ENCODE data around the gene KRTAP5-1.
"Not testable (repeated sequence)": the region's sequence is repeated elsewhere in the genome, so short reads cannot be mapped to it uniquely, and the experiment has no call there.

The KRTAP5-1 gene, protein sequence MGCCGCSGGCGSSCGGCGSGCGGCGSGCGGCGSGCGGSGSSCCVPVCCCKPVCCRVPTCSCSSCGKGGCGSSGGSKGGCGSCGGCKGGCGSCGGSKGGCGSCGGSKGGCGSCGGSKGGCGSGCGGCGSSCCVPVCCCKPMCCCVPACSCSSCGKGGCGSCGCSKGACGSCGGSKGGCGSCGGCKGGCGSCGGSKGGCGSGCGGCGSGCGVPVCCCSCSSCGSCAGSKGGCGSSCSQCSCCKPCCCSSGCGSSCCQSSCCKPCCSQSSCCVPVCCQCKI

DNA sequence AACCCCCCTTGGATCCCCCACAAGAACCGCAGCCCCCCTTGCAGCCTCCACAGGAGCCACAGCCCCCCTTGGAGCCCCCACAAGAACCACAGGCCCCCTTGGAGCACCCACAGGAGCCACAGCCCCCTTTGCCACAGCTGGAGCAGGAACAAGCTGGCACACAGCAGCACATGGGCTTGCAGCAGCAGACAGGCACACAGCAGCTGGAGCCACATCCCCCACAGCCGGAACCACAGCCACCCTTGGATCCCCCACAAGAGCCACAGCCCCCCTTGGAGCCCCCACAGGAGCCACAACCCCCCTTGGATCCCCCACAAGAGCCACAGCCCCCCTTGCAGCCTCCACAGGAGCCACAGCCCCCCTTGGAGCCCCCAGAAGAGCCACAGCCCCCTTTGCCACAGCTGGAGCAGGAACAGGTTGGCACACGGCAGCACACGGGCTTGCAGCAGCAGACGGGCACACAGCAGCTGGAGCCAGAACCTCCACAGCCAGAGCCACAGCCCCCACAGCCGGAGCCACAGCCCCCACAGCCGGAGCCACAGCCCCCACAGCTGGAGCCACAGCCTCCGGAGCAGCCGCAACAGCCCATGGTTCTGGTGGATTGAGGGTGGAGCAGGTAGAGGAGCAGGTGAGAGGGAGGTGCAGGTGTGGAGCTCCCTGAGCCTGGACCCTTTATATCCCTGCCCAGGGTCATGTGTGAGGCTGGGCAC lies at the start of gene KRTAP5-1:
TSS of gene KRTAP5-1 (minus strand) at position 623 of the 710 bp plus-strand sequence. CDS start at position 589, 34 bp downstream.
- H3K9me3 Mint-ChIP-seq; ATAC-seq (ENCODE audit: low read depth); H3K27me3 Mint-ChIP-seq; H3K36me3 Mint-ChIP-seq; DNase-seq (ENCODE audit: low spot score in 2 of 2); H3K27ac Mint-ChIP-seq: not testable (repeated sequence)
- H3K4me1 Mint-ChIP-seq, result peaks cover 29% of the 10 kb centered on the region
- H3K4me3 Mint-ChIP-seq, result peak within 1 kb of the TSS; percentile 55

GRCh38 chr11:1633864-1634263 lies 48.8 kb upstream of the KRTAP5-1 start:
- ATAC-seq (ENCODE audit: low read depth) (no peak), DNase-seq (ENCODE audit: low spot score in 2 of 2) (no peak)
- H3K4me3 Mint-ChIP-seq, result no peak overlapping the region
- H3K4me1 Mint-ChIP-seq, result peaks cover 6% of the 10 kb centered on the region
- peaks cover 22% of the 10 kb centered on the region for H3K27me3 Mint-ChIP-seq
- H3K27ac Mint-ChIP-seq, result no peak overlapping the region
- no peaks in the 10 kb centered on the region for H3K36me3 Mint-ChIP-seq
- no peaks in the 10 kb centered on the region for H3K9me3 Mint-ChIP-seq

GRCh38 chr11:1632053-1632714 lies 47.1 kb upstream of the KRTAP5-1 start:
- no peak for DNase-seq (ENCODE audit: low spot score in 2 of 2)
- Mint-ChIP-seq H3K27me3 (peaks cover 22% of the 10 kb centered on the region), H3K4me3 (no peak overlapping the region), H3K27ac (no peak overlapping the region), H3K4me1 (peaks cover 8% of the 10 kb centered on the region), H3K9me3 (no peaks in the 10 kb centered on the region), H3K36me3 (no peaks in the 10 kb centered on the region)
- peak; percentile 45 for ATAC-seq (ENCODE audit: low read depth)

DNA sequence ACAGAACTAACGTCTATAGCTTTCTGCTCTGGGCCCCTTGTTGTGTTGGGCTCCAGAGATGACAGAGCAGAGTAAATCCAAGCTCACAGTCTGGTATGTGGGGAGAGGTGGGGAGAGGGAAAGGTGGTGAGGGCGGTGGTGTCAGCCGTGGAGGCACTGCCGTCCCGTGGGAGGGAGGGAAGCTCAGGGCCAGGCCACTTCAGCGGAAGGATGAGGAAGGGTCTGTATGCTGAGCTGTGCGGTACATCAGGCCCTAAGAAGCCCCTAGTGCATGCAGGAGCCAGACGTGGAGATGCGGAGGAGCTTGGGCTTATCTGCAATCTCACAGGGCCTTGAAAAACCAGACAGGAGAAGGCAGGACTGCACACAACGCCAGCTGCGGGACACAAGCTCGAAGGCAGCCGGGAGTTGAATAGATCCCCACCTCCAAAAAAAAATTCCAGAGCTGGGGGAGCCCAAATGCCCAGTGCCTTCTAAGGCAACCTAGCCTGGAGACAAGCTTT lies 46.0 kb upstream of the KRTAP5-1 start:
- DNase-seq (ENCODE audit: low spot score in 2 of 2) (no peak), ATAC-seq (ENCODE audit: low read depth) (no peak)
- H3K4me3 Mint-ChIP-seq, result no peak overlapping the region
- peaks cover 18% of the 10 kb centered on the region for H3K27me3 Mint-ChIP-seq
- no peaks in the 10 kb centered on the region for H3K9me3 Mint-ChIP-seq
- H3K27ac Mint-ChIP-seq, result no peak overlapping the region
- peaks cover 8% of the 10 kb centered on the region for H3K4me1 Mint-ChIP-seq
- no peaks in the 10 kb centered on the region for H3K36me3 Mint-ChIP-seq

- Mint-ChIP-seq H3K4me1 (peaks cover 8% of the 10 kb centered on the region), H3K4me3 (no peak overlapping the region), H3K36me3 (no peaks in the 10 kb centered on the region), H3K27ac (no peak overlapping the region), H3K9me3 (no peaks in the 10 kb centered on the region), H3K27me3 (peaks cover 18% of the 10 kb centered on the region)
- DNase-seq (ENCODE audit: low spot score in 2 of 2), result peak in 1 of 2 donors; percentile 10
- ATAC-seq (ENCODE audit: low read depth), result no peak
Measured at GRCh38 chr11:1630271-1630670, 45.2 kb upstream of the KRTAP5-1 start.

GRCh38 chr11:1629326-1630185 lies 44.5 kb upstream of the KRTAP5-1 start, which contains the start of gene KRTAP5-5:
TSS of gene KRTAP5-5 (plus strand) at chr11:1629775. CDS start at chr11:1629841, 66 bp downstream.
- H3K4me3 Mint-ChIP-seq, result peak within 1 kb of the TSS; percentile 55
- H3K27me3 Mint-ChIP-seq, result peaks cover 16% of the 10 kb centered on the region
- no peaks in the 10 kb centered on the region for H3K9me3 Mint-ChIP-seq
- DNase-seq (ENCODE audit: low spot score in 2 of 2) (peak in 1 of 2 donors; percentile 9), ATAC-seq (ENCODE audit: low read depth) (no peak)
- H3K27ac Mint-ChIP-seq, result no peak within 1 kb of the TSS
- H3K36me3 Mint-ChIP-seq, result no peaks in the 10 kb centered on the region
- peaks cover 8% of the 10 kb centered on the region for H3K4me1 Mint-ChIP-seq

DNA sequence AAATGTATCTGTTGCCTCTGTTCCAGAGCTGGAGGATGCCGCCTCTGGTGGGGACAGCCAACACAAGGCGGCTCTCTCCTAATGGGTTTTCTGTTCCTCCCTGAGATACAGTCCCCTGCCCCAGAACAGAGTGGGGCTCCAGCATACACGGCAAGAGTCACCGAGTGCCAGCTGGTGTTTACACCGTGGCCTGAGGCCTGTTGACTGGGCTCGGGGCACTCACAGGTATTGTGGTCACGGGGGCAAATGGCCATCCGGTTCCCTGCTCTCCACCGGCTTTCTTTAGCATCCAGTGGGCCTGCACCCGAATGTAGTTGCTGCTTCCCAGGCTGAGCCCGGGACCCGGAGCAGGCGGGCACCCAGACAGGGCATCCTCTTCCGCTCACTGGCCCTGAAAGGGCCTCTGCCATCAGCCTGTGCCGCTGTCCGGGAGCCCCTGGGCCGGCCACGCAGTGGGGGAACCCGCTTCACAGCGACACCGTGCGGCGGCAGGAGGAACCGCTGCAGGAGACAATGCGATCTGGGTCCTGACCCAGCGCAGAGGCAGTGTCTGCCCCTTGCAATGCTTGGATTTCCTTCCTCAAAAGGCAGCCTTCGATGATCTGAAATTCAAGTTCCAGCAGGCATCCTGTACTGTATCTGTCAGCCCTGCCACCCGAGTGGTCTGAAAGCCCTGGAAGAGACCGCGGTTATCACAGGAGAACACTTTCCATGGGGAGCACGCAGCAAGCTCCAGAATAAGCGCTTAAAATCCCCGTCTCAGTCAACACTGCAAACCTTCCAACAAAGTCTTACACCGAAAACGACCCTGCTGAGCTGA lies 43.6 kb upstream of the KRTAP5-1 start:
- peak; percentile 92 for ATAC-seq (ENCODE audit: low read depth)
- peaks cover 15% of the 10 kb centered on the region for H3K27me3 Mint-ChIP-seq
- H3K9me3 Mint-ChIP-seq, result no peaks in the 10 kb centered on the region
- peak; percentile 69 to 84 for DNase-seq (ENCODE audit: low spot score in 2 of 2)
- no peaks in the 10 kb centered on the region for H3K36me3 Mint-ChIP-seq
- peaks cover 8% of the 10 kb centered on the region for H3K4me1 Mint-ChIP-seq
- peak overlapping the region; percentile 55 for H3K4me3 Mint-ChIP-seq
- H3K27ac Mint-ChIP-seq, result no peak overlapping the region

DNA sequence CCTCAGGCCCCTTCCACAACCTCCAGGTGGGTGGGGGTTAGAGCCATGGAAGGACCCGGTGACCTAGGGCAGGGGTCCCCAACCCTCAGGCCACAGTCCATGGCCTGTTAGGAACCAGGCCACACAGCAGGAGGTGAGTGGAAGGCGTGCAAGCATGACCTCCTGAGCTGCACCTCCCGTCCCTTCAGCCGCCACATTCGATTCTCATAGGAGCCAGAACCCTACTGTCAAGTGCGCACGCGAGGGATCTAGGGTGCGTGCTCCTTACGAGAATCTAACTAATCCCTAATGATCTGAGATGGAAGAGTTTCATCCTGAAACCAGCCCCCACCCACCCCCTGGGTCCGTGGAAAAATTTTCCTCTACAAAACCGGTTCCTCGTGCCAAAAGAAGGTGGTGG lies 40.5 kb upstream of the KRTAP5-1 start:
- no peak overlapping the region for H3K27ac Mint-ChIP-seq
- H3K4me1 Mint-ChIP-seq, result peaks cover 4% of the 10 kb centered on the region
- H3K36me3 Mint-ChIP-seq, result no peaks in the 10 kb centered on the region
- H3K4me3 Mint-ChIP-seq, result no peak overlapping the region
- no peaks in the 10 kb centered on the region for H3K9me3 Mint-ChIP-seq
- ATAC-seq (ENCODE audit: low read depth) (no peak), DNase-seq (ENCODE audit: low spot score in 2 of 2) (no peak)
- H3K27me3 Mint-ChIP-seq, result peaks cover 7% of the 10 kb centered on the region

DNA sequence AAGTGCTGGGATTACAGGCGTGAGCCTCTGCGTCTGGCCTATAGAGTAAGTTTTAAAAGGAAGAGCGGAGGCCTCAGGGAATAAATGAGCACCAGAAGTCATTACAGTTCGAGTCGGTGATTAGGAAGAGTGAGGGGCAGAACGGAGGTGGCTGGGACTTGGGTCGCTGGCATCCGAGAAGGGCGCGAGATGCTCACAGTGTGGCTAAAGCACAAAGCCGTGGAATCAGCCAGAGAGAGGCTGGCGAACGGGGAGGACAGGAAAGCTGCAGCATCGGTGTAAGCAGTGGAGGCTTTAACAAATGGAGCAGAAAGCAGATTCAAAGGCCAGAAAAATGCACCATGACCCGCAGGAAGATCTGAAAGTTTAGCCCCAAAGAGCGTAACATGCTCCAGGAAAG lies 39.5 kb upstream of the KRTAP5-1 start:
- no peak overlapping the region for H3K27ac Mint-ChIP-seq
- ATAC-seq (ENCODE audit: low read depth) (no peak), DNase-seq (ENCODE audit: low spot score in 2 of 2) (no peak)
- H3K9me3 Mint-ChIP-seq, result no peaks in the 10 kb centered on the region
- peaks cover 6% of the 10 kb centered on the region for H3K27me3 Mint-ChIP-seq
- no peaks in the 10 kb centered on the region for H3K36me3 Mint-ChIP-seq
- peaks cover 4% of the 10 kb centered on the region for H3K4me1 Mint-ChIP-seq
- no peak overlapping the region for H3K4me3 Mint-ChIP-seq

DNA sequence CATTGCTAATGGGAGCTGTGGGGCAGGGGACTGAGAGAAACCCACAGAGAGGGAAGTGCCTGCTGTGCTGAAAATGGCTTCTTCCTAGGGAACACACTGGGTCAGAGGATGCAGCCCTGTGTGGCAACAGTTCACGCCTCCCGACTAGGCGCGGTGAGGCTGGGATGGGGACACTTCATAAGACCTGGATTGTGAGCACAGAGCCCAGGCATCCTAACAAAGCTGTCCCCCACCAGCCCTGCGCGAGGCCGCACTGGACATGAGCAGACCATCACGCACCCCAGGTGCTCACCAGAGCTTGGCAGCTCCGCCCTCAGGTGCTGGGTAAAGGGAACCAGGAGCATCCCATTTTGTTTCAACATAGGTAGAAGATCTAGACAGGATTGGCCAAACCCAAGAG lies 38.6 kb upstream of the KRTAP5-1 start:
- H3K9me3 Mint-ChIP-seq, result no peaks in the 10 kb centered on the region
- no peak overlapping the region for H3K4me3 Mint-ChIP-seq
- no peaks in the 10 kb centered on the region for H3K36me3 Mint-ChIP-seq
- H3K27ac Mint-ChIP-seq, result no peak overlapping the region
- ATAC-seq (ENCODE audit: low read depth), result no peak
- H3K27me3 Mint-ChIP-seq, result peaks cover 7% of the 10 kb centered on the region
- no peak for DNase-seq (ENCODE audit: low spot score in 2 of 2)
- H3K4me1 Mint-ChIP-seq, result peaks cover 2% of the 10 kb centered on the region

DNA sequence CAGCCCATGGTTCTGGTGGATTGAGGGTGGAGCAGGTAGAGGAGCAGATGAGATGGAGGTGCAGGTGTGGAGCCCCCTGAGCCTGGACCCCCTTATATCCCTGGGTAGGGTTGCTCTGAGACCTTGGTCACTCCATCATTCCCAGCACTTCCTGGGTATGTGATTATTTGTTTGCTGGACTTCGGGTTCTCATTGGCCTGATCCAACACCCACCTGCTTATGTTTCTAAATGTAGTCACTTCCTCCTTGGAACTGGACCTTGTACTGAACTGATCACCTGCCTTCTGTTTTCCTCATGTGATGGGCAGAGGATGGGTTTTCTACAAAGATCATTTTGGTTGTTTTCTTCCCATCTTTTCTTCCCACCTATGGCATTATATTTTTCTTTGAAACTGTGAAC lies 37.0 kb upstream of the KRTAP5-1 start, which contains the start of gene KRTAP5-4:
TSS of gene KRTAP5-4 (minus strand) at position 53 of the 400 bp plus-strand sequence. CDS start at position 8, 45 bp downstream.
- Mint-ChIP-seq H3K4me3 (no peak within 1 kb of the TSS), H3K27me3 (peaks cover 9% of the 10 kb centered on the region), H3K9me3 (no peaks in the 10 kb centered on the region), H3K27ac (no peak within 1 kb of the TSS), H3K36me3 (no peaks in the 10 kb centered on the region), H3K4me1 (peaks cover 2% of the 10 kb centered on the region)
- ATAC-seq (ENCODE audit: low read depth) (no peak), DNase-seq (ENCODE audit: low spot score in 2 of 2) (no peak)

DNA sequence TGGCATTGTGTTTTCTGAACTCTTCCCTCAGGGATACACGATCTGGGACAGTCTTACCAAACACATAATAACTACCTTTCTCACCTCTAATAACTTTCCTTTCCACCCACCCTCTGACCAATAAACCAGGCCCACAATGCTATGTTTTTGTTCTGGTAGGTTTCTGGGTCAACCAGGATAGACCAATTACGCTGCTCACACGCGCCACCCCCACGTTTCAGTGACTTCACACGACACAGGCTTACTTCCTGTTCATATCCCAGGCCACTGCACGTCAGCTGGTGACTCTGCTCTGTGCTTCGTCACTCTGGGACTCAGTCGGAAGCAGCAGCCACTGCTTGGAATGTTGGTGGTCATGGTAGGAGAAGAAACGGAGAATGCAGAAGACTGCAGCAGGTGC lies 34.4 kb upstream of the KRTAP5-1 start:
- no peaks in the 10 kb centered on the region for H3K36me3 Mint-ChIP-seq
- H3K4me3 Mint-ChIP-seq, result no peak overlapping the region
- no peaks in the 10 kb centered on the region for H3K9me3 Mint-ChIP-seq
- peak; percentile 63 for ATAC-seq (ENCODE audit: low read depth)
- H3K27me3 Mint-ChIP-seq, result peaks cover 22% of the 10 kb centered on the region
- peaks cover 2% of the 10 kb centered on the region for H3K4me1 Mint-ChIP-seq
- DNase-seq (ENCODE audit: low spot score in 2 of 2), result no peak
- no peak overlapping the region for H3K27ac Mint-ChIP-seq

GRCh38 chr11:1618231-1618630 lies 33.1 kb upstream of the KRTAP5-1 start:
- no peak overlapping the region for H3K27ac Mint-ChIP-seq
- DNase-seq (ENCODE audit: low spot score in 2 of 2), result no peak
- no peaks in the 10 kb centered on the region for H3K9me3 Mint-ChIP-seq
- no peak for ATAC-seq (ENCODE audit: low read depth)
- H3K4me3 Mint-ChIP-seq, result no peak overlapping the region
- H3K4me1 Mint-ChIP-seq, result peaks cover 2% of the 10 kb centered on the region
- peaks cover 22% of the 10 kb centered on the region for H3K27me3 Mint-ChIP-seq
- no peaks in the 10 kb centered on the region for H3K36me3 Mint-ChIP-seq
